Natural killer cell (primary cell): ENCODE data around the gene TMEM43. TPM values are rescaled to one million over a fixed set of nuclear protein-coding genes. Genes with fewer than 3 reads are reported as not detected.
"Not testable (repeated sequence)": the region's sequence is repeated elsewhere in the genome, so short reads cannot be mapped to it uniquely, and the experiment has no call there.

Experiments used
- ATAC-seq, 3 donors: fragments of 150-1000 bp in 2 of 3; fragments of 200-7000 bp in 1 of 3; cut with Tn5 transposase; 1 replicate in 1 of 3; 2 replicates in 2 of 3; pipeline ENCODE4 v1.10.0; 2021; ENCODE audit warnings: mild to moderate bottlenecking in 2 of 3, moderate library complexity in 2 of 3
- DNase-seq, 2 donors: peaks; one replicate each; pipeline versions ENCODE4 v3.0.0 to v3.0.0-alpha.2; 2013 to 2021; ENCODE audit warnings: mixed read lengths in 1 of 2
- H3K27ac ChIP-seq: one replicate; pipeline ENCODE4 v1.5.1; 2013; ENCODE audit warnings: mild to moderate bottlenecking, low read length
- H3K27me3 ChIP-seq: one replicate; pipeline ENCODE4 v1.6.1; 2013; ENCODE audit warnings: low read length; ENCODE audit not compliant: control insufficient read depth, insufficient read depth
- H3K36me3 ChIP-seq: one replicate; pipeline ENCODE4 v1.6.1; 2013; ENCODE audit warnings: low read length; ENCODE audit not compliant: control insufficient read depth, insufficient read depth
- H3K4me1 ChIP-seq: one replicate; pipeline ENCODE4 v1.6.1; 2013; ENCODE audit warnings: low read length; ENCODE audit not compliant: control insufficient read depth, insufficient read depth
- H3K4me3 ChIP-seq: one replicate; pipeline ENCODE4 v1.5.1; 2013; ENCODE audit warnings: low read length
- H3K9me3 ChIP-seq: one replicate; pipeline ENCODE4 v1.6.1; 2013; ENCODE audit warnings: low read length; ENCODE audit not compliant: control insufficient read depth, insufficient read depth
- H3K27ac Mint-ChIP-seq, 2 donors: one replicate each; pipeline ENCODE4 v1.8.0; 2022; ENCODE audit warnings: mild to moderate bottlenecking in 2 of 2, mixed read lengths in 2 of 2, moderate library complexity in 1 of 2
- H3K27me3 Mint-ChIP-seq, 2 donors: one replicate each; pipeline ENCODE4 v1.8.0; 2022; ENCODE audit warnings: low read depth in 2 of 2, mixed read lengths in 2 of 2
- H3K36me3 Mint-ChIP-seq: one replicate; pipeline ENCODE4 v1.8.0; 2022; ENCODE audit warnings: mixed read lengths
- H3K4me1 Mint-ChIP-seq, 2 donors: one replicate each; pipeline ENCODE4 v1.8.0; 2022; ENCODE audit warnings: mixed read lengths in 2 of 2
- H3K4me3 Mint-ChIP-seq: one replicate; pipeline ENCODE4 v1.8.0; 2022; ENCODE audit warnings: mild to moderate bottlenecking, moderate library complexity, mixed read lengths
- H3K9me3 Mint-ChIP-seq, 2 donors: one replicate each; pipeline ENCODE4 v1.8.0; 2022; ENCODE audit warnings: mixed read lengths in 2 of 2
- WGBS: methylation state at CpG from one replicate; pipeline ENCODE4 v1.1.7; 2013; ENCODE audit warnings: missing lambda C conversion rate; ENCODE audit not compliant: insufficient coverage; 5-methylcytosine and 5-hydroxymethylcytosine counted together
- intact Hi-C: fragments of 100-400 bp; cut with micrococcal nuclease; formaldehyde crosslinking; loops from one replicate; pipeline ENCODE4 v1.14.2; 2022
- total RNA-seq, 4 donors: library from RNA; stranded (reverse); fragments of 120-200 nt in 1 of 4; gene quantifications; one replicate each; pipeline versions ENCODE4 v1.2.3 to v1.2.4, GENCODE V29; 2013 to 2022
- TF ChIP-seq, protein P1 (sequence below): fragments of 200-600 bp; IDR thresholded peaks from one replicate; pipeline ENCODE4 v1.8.0; 2022; ENCODE audit warnings: antibody characterized with exemption

Gene TMEM43
- total RNA-seq, 3 donors from 2014 or later (not counting 1 experiment from before 2014, with no cell fraction given): 49.5 to 61.1 (median 54.1) TPM

DNA sequence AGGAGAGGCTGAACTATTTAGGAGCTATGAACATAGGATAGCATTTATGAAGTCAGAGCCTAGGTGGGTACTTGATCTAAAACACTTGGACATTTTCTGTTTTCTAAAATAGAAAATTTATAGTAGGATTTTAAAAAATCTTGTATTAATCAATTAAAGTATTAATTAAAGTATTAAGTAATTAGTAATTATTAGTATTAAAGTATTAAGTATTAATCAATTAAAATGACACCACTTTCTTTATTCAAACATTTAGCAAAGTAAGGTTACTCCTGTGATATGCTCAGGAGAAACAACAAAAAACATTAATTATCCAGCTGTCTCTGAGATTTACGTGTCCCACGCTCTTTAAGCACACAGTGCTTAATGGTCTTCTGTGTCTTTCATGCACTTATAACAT is 32.4 kb upstream of the TMEM43 start:
- DNase-seq (no peak), ATAC-seq (no peak)
- no peaks in the 10 kb centered on the region for H3K36me3 ChIP-seq
- H3K4me3 ChIP-seq: no peak overlapping the region
- Mint-ChIP-seq H3K4me1 (no peaks in the 10 kb centered on the region), H3K36me3 (no peaks in the 10 kb centered on the region), H3K4me3 (no peak overlapping the region), H3K27ac (no peak overlapping the region), H3K27me3 (peaks cover 33 to 48% of the 10 kb centered on the region in 2 donors), H3K9me3 (peaks cover 0 to 2% of the 10 kb centered on the region in 2 donors)
- 83% methylated on average over 1 of the region's 2 CpGs for WGBS
- intact Hi-C loops: no loop called here
- H3K9me3 ChIP-seq: peaks cover 5% of the 10 kb centered on the region
- no peak overlapping the region for H3K27ac ChIP-seq
- TF ChIP-seq, protein P1, sequence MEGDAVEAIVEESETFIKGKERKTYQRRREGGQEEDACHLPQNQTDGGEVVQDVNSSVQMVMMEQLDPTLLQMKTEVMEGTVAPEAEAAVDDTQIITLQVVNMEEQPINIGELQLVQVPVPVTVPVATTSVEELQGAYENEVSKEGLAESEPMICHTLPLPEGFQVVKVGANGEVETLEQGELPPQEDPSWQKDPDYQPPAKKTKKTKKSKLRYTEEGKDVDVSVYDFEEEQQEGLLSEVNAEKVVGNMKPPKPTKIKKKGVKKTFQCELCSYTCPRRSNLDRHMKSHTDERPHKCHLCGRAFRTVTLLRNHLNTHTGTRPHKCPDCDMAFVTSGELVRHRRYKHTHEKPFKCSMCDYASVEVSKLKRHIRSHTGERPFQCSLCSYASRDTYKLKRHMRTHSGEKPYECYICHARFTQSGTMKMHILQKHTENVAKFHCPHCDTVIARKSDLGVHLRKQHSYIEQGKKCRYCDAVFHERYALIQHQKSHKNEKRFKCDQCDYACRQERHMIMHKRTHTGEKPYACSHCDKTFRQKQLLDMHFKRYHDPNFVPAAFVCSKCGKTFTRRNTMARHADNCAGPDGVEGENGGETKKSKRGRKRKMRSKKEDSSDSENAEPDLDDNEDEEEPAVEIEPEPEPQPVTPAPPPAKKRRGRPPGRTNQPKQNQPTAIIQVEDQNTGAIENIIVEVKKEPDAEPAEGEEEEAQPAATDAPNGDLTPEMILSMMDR: no peak
- no peaks in the 10 kb centered on the region for H3K4me1 ChIP-seq
- H3K27me3 ChIP-seq: no peaks in the 10 kb centered on the region

DNA sequence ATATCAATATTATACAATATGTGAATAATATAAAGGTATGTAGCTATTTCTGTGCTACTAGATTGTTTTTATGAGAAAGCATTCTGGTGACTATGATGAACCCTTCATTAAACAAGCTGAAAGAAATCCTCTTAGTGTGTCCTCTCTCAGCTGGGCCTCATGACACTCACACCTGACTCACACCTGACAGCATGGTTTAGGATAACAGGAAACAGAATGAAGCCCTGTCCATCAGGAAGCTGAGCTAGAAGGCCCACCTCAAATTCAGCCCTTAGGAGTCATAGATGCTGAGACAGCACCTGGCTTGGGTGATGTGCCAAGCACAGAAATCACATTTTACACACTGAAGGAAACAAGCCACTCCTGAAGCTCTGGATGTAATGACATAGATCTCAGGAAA is 31.0 kb upstream of the TMEM43 start:
- Mint-ChIP-seq H3K27ac (no peak overlapping the region), H3K4me1 (no peaks in the 10 kb centered on the region), H3K4me3 (no peak overlapping the region), H3K36me3 (no peaks in the 10 kb centered on the region), H3K9me3 (peaks cover 0 to 4% of the 10 kb centered on the region in 2 donors), H3K27me3 (peaks cover 35 to 53% of the 10 kb centered on the region in 2 donors)
- ATAC-seq (no peak), DNase-seq (no peak)
- Histone ChIP-seq H3K4me1 (no peaks in the 10 kb centered on the region), H3K4me3 (no peak overlapping the region), H3K27me3 (no peaks in the 10 kb centered on the region), H3K9me3 (no peaks in the 10 kb centered on the region), H3K36me3 (no peaks in the 10 kb centered on the region), H3K27ac (no peak overlapping the region)
- TF ChIP-seq, protein P1: no peak
- intact Hi-C loops: no loop called here

DNA sequence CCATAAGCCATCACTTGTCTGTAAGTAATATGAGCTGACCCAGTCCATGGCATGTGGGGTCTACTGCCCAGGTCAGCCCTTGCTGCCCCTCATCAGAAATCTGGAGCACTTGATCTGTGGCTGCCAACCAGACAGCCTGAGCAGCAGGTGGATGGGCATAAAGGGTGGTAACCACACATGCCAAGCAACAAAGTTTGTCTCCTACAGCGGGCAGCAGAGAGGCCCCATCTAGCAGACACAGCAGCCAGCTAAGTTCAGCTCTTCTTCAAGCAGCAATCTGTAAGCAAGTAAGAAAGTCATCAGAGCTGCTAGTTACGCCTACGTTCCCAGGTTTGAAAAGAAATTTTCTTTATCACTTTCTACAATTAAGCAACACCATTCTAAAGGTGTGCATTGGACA is 28.1 kb upstream of the TMEM43 start:
- no peak overlapping the region for H3K27ac Mint-ChIP-seq
- DNase-seq (no peak), ATAC-seq (no peak)
- Histone ChIP-seq H3K9me3 (no peaks in the 10 kb centered on the region), H3K27ac (no peak overlapping the region), H3K4me1 (no peaks in the 10 kb centered on the region), H3K4me3 (no peak overlapping the region), H3K36me3 (no peaks in the 10 kb centered on the region), H3K27me3 (peaks cover 7% of the 10 kb centered on the region)
- H3K9me3 Mint-ChIP-seq: peaks cover 0 to 4% of the 10 kb centered on the region in 2 donors
- no peaks in the 10 kb centered on the region for H3K36me3 Mint-ChIP-seq
- WGBS: 82% methylated on average over 3 of the region's 3 CpGs
- TF ChIP-seq, protein P1: no peak
- intact Hi-C loops: no loop called here
- H3K4me1 Mint-ChIP-seq: no peaks in the 10 kb centered on the region
- no peak overlapping the region for H3K4me3 Mint-ChIP-seq
- peaks cover 30 to 43% of the 10 kb centered on the region in 2 donors for H3K27me3 Mint-ChIP-seq

DNA sequence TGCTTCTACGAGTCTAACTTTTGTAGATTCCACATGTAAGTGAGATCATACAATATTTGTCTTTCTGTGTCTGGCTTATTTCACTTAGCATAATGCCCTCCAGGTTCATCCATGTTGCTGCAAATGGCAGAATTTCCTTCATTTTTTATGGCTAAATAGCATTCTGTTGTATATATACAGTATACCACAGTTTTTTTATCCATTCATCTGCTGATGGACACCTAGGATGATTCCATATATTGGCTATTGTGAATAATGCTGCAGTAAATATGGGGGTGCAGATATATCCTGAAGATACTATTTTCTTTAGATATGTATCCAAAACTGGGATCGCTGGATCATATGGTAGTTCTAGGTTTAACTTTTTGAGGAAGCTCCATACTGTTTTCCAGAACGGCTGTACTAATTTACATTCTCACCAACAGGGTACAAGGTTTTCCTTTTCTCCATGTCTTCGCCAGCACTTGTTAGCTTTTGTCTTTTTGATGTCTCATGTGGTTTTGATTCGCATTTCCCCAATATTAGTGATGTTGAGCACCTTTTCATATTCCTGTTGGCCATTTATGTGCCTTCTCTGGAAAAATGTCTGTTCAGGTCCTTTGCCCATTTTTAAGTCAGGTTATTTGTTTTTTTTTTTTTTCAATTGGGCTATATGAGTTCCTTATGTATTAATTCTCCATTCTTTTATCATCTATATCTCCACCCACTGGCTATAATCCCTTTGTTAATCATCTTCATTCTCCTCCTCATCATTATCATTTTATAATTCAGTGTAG is 27.0 kb upstream of the TMEM43 start:
- Histone ChIP-seq H3K9me3 (no peaks in the 10 kb centered on the region), H3K4me1 (no peaks in the 10 kb centered on the region), H3K27ac (no peak overlapping the region), H3K36me3 (no peaks in the 10 kb centered on the region), H3K4me3 (no peak overlapping the region), H3K27me3 (peaks cover 7% of the 10 kb centered on the region)
- Mint-ChIP-seq H3K27me3 (peaks cover 30 to 52% of the 10 kb centered on the region in 2 donors), H3K4me1 (no peaks in the 10 kb centered on the region), H3K9me3 (peaks cover 0 to 4% of the 10 kb centered on the region in 2 donors), H3K4me3 (no peak overlapping the region), H3K36me3 (no peaks in the 10 kb centered on the region), H3K27ac (no peak overlapping the region)
- intact Hi-C loops: no loop called here
- 85% methylated on average over 5 of the region's 5 CpGs for WGBS
- TF ChIP-seq, protein P1: no peak
- ATAC-seq (no peak), DNase-seq (no peak)

DNA sequence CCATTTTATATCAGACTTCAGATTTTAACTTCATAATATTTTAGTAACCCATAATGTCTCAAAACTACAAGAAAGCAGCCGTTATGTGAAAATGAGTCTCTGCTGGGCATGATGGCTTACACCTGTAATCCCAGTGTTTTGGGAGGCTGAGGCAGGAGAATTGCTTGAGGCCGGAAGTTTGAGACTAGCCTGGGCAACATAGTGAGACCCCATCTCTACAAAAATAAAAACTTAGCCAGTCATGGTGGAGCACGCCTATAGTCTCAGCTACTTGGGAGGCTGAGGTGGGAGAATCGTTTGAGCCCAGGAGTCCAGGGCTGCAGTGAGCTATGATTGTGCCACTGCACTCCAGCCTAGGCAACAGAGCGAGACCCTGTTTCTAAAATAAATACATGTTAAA is 15.0 kb upstream of the TMEM43 start:
- ATAC-seq, H3K27me3 Mint-ChIP-seq, H3K9me3 ChIP-seq, H3K4me3 Mint-ChIP-seq, H3K9me3 Mint-ChIP-seq, DNase-seq, intact Hi-C loops, H3K27ac ChIP-seq, H3K4me3 ChIP-seq, H3K4me1 ChIP-seq, H3K36me3 Mint-ChIP-seq, H3K27me3 ChIP-seq, H3K27ac Mint-ChIP-seq, H3K4me1 Mint-ChIP-seq: not testable (repeated sequence)
- peaks cover 22% of the 10 kb centered on the region for H3K36me3 ChIP-seq
- 97% methylated on average over 5 of the region's 5 CpGs for WGBS
